Tibial nerve (tissue), 4 donors: ENCODE data around the gene NCEH1. TPM values are rescaled to one million over a fixed set of nuclear protein-coding genes. Genes with fewer than 3 reads are reported as not detected.

ENCODE experiments used
- DNase-seq, 2 donors: peaks; one replicate each; pipeline ENCODE4 v3.0.0-alpha.2; 2019; ENCODE audit warnings: low spot score in 2 of 2
- H3K27ac ChIP-seq, 4 donors: fragments of 200-600 bp; sonication (generic) in 3 of 4; one replicate each; pipeline ENCODE4 v1.5.1; 2017 to 2019; ENCODE audit warnings: mild to moderate bottlenecking in 1 of 4
- H3K27me3 ChIP-seq, 2 donors: fragments of 200-600 bp; sonication (generic) in 1 of 2; one replicate each; pipeline versions ENCODE4 v1.5.1 to v1.6.0; 2017 to 2019
- H3K36me3 ChIP-seq, 3 donors: fragments of 200-600 bp; sonication (generic); one replicate each; pipeline ENCODE4 v1.5.1; 2018 to 2019
- H3K4me1 ChIP-seq, 4 donors: fragments of 200-600 bp; sonication (generic) in 3 of 4; one replicate each; pipeline ENCODE4 v1.5.1; 2017 to 2019
- H3K4me3 ChIP-seq, 4 donors: fragments of 200-600 bp; sonication (generic) in 3 of 4; one replicate each; pipeline ENCODE4 v1.5.1; 2017 to 2019; ENCODE audit warnings: mild to moderate bottlenecking in 1 of 4, moderate library complexity in 1 of 4
- H3K9me3 ChIP-seq, 4 donors: fragments of 200-600 bp; sonication (generic) in 3 of 4; one replicate each; pipeline ENCODE4 v1.5.1; 2017 to 2019
- EP300 ChIP-seq, 2 donors: sonication (generic); formaldehyde crosslinking; IDR thresholded peaks; one replicate each; pipeline ENCODE4 v1.6.1; 2017; ENCODE audit warnings: antibody characterized with exemption in 2 of 2, mild to moderate bottlenecking in 1 of 2
- POLR2A ChIP-seq, 2 donors: fragments of 450-650 bp; IDR thresholded peaks; one replicate each; pipeline ENCODE4 v1.6.1; 2017; ENCODE audit warnings: antibody characterized with exemption in 2 of 2, mild to moderate bottlenecking in 2 of 2, moderate library complexity in 2 of 2
- WGBS, 2 donors: methylation state at CpG; one replicate each; pipeline ENCODE4 v1.1.5; 2018; 5-methylcytosine and 5-hydroxymethylcytosine counted together
- total RNA-seq, 4 donors: library from RNA; depleted of rRNA; stranded (reverse); fragments of >200 nt; gene quantifications; one replicate each; pipeline ENCODE4 v1.1.0, GENCODE V29; 2016
- TF ChIP-seq, protein P1 (sequence below), 5 experiments: fragments of 200-600 bp in 3 of 5; fragments of 450-650 bp in 2 of 5; sonication (generic) in 3 of 5; IDR thresholded peaks; one replicate each; pipeline ENCODE4 v1.5.1; 2016 to 2019; ENCODE audit warnings: antibody characterized with exemption in 5 of 5, mild to moderate bottlenecking in 3 of 5, moderate library complexity in 2 of 5

The NCEH1 gene
- total RNA-seq, 4 donors from 2014 or later = 4.3 to 13.5 (median 5.5) TPM

DNA sequence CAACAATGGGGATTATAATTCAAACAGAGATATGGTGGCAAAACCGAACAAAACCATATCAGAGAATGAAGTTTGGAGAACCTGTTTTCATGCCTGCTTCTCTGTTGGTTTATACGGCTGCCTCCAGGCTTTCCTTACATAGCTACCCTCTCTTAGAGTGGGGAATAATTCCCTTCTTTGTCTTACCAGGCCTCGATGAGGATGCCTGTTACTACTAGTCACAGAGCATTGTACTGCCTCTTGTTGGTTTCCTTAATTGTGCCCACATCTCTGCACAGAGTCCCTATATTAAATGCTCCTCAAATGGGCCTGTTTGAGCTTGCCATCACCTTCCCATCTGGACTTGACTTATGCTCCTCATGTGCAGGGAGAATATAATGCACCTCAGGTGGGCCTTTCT, 92.9 kb downstream of the NCEH1 start:
- Histone ChIP-seq H3K9me3 (peaks cover 0 to 13% (median 0%) of the 10 kb centered on the region in 4 donors), H3K4me1 (peaks cover 0 to 22% (median 4%) of the 10 kb centered on the region in 4 donors), H3K4me3 (no peak overlapping the region), H3K27ac (no peak overlapping the region), H3K36me3 (no peaks in the 10 kb centered on the region), H3K27me3 (no peaks in the 10 kb centered on the region)
- DNase-seq = no peak
- TF ChIP-seq, protein P1, sequence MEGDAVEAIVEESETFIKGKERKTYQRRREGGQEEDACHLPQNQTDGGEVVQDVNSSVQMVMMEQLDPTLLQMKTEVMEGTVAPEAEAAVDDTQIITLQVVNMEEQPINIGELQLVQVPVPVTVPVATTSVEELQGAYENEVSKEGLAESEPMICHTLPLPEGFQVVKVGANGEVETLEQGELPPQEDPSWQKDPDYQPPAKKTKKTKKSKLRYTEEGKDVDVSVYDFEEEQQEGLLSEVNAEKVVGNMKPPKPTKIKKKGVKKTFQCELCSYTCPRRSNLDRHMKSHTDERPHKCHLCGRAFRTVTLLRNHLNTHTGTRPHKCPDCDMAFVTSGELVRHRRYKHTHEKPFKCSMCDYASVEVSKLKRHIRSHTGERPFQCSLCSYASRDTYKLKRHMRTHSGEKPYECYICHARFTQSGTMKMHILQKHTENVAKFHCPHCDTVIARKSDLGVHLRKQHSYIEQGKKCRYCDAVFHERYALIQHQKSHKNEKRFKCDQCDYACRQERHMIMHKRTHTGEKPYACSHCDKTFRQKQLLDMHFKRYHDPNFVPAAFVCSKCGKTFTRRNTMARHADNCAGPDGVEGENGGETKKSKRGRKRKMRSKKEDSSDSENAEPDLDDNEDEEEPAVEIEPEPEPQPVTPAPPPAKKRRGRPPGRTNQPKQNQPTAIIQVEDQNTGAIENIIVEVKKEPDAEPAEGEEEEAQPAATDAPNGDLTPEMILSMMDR (IDR thresholded peaks at IDR 0.05) = no peak
- TF ChIP-seq EP300 (IDR thresholded peaks at IDR 0.05) = no peak
- TF ChIP-seq POLR2A (IDR thresholded peaks at IDR 0.05) = no peak
- WGBS, 2 donors = 37 to 47% methylated on average over 3 of the region's 3 CpGs

GRCh38 chr3:172617013-172617706, 93.7 kb downstream of the NCEH1 start:
- H3K4me1 ChIP-seq = peaks cover 0 to 16% (median 4%) of the 10 kb centered on the region in 4 donors
- 87 to 88% methylated on average over 5 to 6 of the region's 6 CpGs for WGBS, 2 donors
- H3K9me3 ChIP-seq = peaks cover 0 to 13% (median 0%) of the 10 kb centered on the region in 4 donors
- H3K27ac ChIP-seq = peak overlapping the region in 1 of 4 donors; percentile 34
- no peaks in the 10 kb centered on the region for H3K27me3 ChIP-seq
- no peaks in the 10 kb centered on the region for H3K36me3 ChIP-seq
- H3K4me3 ChIP-seq = no peak overlapping the region
- TF ChIP-seq, protein P1 (IDR thresholded peaks at IDR 0.05) = no peak
- TF ChIP-seq POLR2A (IDR thresholded peaks at IDR 0.05) (no peak), EP300 (IDR thresholded peaks at IDR 0.05) (no peak)
- DNase-seq = no peak

DNA sequence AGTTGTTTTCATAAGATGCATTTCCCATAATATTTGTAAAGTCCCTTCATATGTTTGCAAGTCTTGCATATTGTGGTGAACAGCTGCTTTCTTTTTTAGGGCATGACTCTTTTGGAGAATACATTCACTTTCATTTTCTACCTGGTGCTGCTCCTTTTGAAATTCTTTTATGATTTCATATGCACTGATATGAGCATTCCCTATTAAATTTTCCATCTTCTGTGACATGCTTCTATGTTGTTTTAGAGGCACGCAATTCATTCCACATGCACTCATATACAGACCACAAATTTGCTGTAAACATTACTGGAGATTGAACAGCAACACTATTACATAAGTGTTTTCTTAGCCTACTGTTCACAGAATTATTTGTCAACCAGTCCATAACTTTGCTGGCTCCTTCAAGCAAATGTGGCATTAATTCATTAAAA, 94.8 kb downstream of the NCEH1 start:
- TF ChIP-seq, protein P1 (IDR thresholded peaks at IDR 0.05) = no peak
- TF ChIP-seq EP300 (IDR thresholded peaks at IDR 0.05) (no peak), POLR2A (IDR thresholded peaks at IDR 0.05) (no peak)
- Histone ChIP-seq H3K27me3 (no peaks in the 10 kb centered on the region), H3K27ac (peak overlapping the region in 1 of 4 donors; percentile 34), H3K4me3 (no peak overlapping the region), H3K9me3 (peaks cover 0 to 13% (median 0%) of the 10 kb centered on the region in 4 donors), H3K4me1 (peaks cover 0 to 16% (median 4%) of the 10 kb centered on the region in 4 donors), H3K36me3 (no peaks in the 10 kb centered on the region)
- DNase-seq = no peak
- WGBS, 2 donors = 38 to 43% methylated on average over 1 of the region's 1 CpG

DNA sequence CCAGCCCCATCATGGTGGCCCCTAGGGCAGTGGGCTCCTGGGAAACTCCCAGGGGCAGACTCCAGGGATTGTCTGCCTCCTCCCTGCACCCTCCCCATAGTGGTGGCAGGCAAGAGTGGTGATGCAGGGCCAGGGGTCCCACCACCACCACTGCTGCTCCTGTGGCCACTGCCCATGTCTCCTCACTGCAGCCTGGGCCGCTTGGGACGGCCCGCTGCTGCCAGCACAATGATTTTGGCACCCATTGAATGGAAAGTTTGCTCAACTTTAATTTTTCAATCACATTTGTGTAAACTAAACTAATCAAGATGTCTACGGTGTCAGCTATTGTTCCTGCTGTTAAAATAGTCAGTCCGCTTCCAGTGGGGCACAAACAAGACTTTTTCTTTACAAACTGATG, 95.6 kb downstream of the NCEH1 start:
- H3K4me1 ChIP-seq = peaks cover 0 to 16% (median 4%) of the 10 kb centered on the region in 4 donors
- no peak overlapping the region for H3K4me3 ChIP-seq
- H3K27me3 ChIP-seq = no peaks in the 10 kb centered on the region
- H3K36me3 ChIP-seq = no peaks in the 10 kb centered on the region
- WGBS, 2 donors = 73 to 86% methylated on average over 5 of the region's 5 CpGs
- TF ChIP-seq POLR2A (IDR thresholded peaks at IDR 0.05) (no peak), EP300 (IDR thresholded peaks at IDR 0.05) (no peak)
- TF ChIP-seq, protein P1 (IDR thresholded peaks at IDR 0.05) = no peak
- peak overlapping the region in 1 of 4 donors; percentile 2 for H3K27ac ChIP-seq
- no peak for DNase-seq
- H3K9me3 ChIP-seq = peaks cover 0 to 13% (median 0%) of the 10 kb centered on the region in 4 donors
